Ovary (tissue), 9 donors: Measurements from ENCODE around the gene CYREN. TPM values are rescaled to one million over a fixed set of nuclear protein-coding genes. Genes with fewer than 3 reads are reported as not detected.
A peak's percentile ranks its signal among the peaks of the same experiment; 100 is the strongest.
"Not testable (repeated sequence)": the region's sequence is repeated elsewhere in the genome, so short reads cannot be mapped to it uniquely, and the experiment has no call there.

Experiments
- DNase-seq, 5 donors: peaks; one replicate each; pipeline ENCODE4 v3.0.0-alpha.2; 2019 to 2020
- H3K27ac ChIP-seq, 2 donors: fragments of 200-600 bp; one replicate each; pipeline versions ENCODE4 v1.5.1 to v1.8.0; 2019 to 2022
- H3K27me3 ChIP-seq: fragments of 200-600 bp; one replicate; pipeline ENCODE4 v1.8.0; 2022
- H3K36me3 ChIP-seq: fragments of 200-600 bp; sonication (generic); one replicate; pipeline ENCODE4 v1.5.1; 2019
- H3K4me1 ChIP-seq: one replicate; pipeline ENCODE4 v1.8.1; 2013; ENCODE audit warnings: mild to moderate bottlenecking, moderate library complexity; ENCODE audit not compliant: insufficient read depth
- H3K4me3 ChIP-seq: fragments of 200-600 bp; sonication (generic); one replicate; pipeline ENCODE4 v1.5.1; 2017
- H3K9me3 ChIP-seq, 2 donors: fragments of 200-600 bp in 1 of 2; sonication (generic) in 1 of 2; one replicate each; pipeline versions ENCODE4 v1.5.1 to v1.8.1; 2013 to 2019; ENCODE audit warnings: mild to moderate bottlenecking in 1 of 2, moderate library complexity in 1 of 2
- CTCF ChIP-seq, 3 donors: fragments of 450-650 bp in 2 of 3; fragments of 200-600 bp in 1 of 3; IDR thresholded peaks; one replicate each; pipeline versions ENCODE4 v1.5.1 to v1.8.0; 2016 to 2022; ENCODE audit warnings: antibody characterized with exemption in 3 of 3, mild to moderate bottlenecking in 1 of 3
- EP300 ChIP-seq: sonication (generic); formaldehyde crosslinking; IDR thresholded peaks from one replicate; pipeline ENCODE4 v1.6.1; 2017; ENCODE audit warnings: antibody characterized with exemption
- POLR2A ChIP-seq: fragments of 450-650 bp; IDR thresholded peaks from one replicate; pipeline ENCODE4 v1.6.1; 2017; ENCODE audit warnings: antibody characterized with exemption, mild to moderate bottlenecking, moderate library complexity
- WGBS, 3 donors: extraction: QIAGEN DNeasy Blood & Tissue Kit in 1 of 3; methylation state at CpG; one replicate each; pipeline versions ENCODE4 v1.1.5 to v1.1.7; 2013 to 2017; 5-methylcytosine and 5-hydroxymethylcytosine counted together
- intact Hi-C, 4 donors: fragments of 100-400 bp; cut with DNase I; formaldehyde crosslinking; loops; one replicate each; pipeline versions ENCODE4 v1.11.0 to v1.15.1; 2022 to 2023
- polyA plus RNA-seq, 2 donors: library from polyadenylated mRNA; stranded (reverse); fragments of 200-250 nt in 1 of 2; fragments of 350-450 nt in 1 of 2; fragmentation: Illumina TruSeq in 1 of 2; extraction: RNeasy Lipid Tissue Mini Kit (QIAGEN cat#74804) in 1 of 2; gene quantifications; one replicate each; pipeline ENCODE4 v1.2.3, GENCODE V29; 2013 to 2014
- total RNA-seq, 7 donors: library from RNA; depleted of rRNA in 2 of 7; stranded (reverse); fragments of >200 nt in 2 of 7; fragmentation: NEBNext Ultra II Directional in 3 of 7; extraction: Animal tissue kit (Norgen Biotek cat#: 25700) in 3 of 7; gene quantifications; one replicate each; pipeline versions ENCODE4 v1.1.0 to v1.2.4, GENCODE V29; 2016 to 2023
- donor health status: DM: no; HTN: no; CAD: no; lungs with moderate emphysema.
- donor health status: DM: no; HTN: no; CAD: no.
- donor health status: Bipolar disorder and iron deficiency.
- donor health status: DM: yes; HTN: yes; CAD: no.
- donor health status: DM: no; HTN: no; CAD: no.
- donor health status: DM: yes; HTN: yes; CAD: no.

Gene CYREN
- total and polyA plus RNA-seq, 9 donors: 21.1 to 54.2 (median 35.6) TPM

GRCh38 chr7:135147341-135147898 is 23.1 kb downstream of the CYREN start:
- whole genome bisulfite sequencing, 3 donors: 0 to 7% (median 1%) methylated on average over 6 of the region's 6 CpGs
- intact Hi-C loops: loop anchor here in 1 of 4 donors (5.0 kb wide), 1 partner anchor 150 kb away; no protein-coding TSS in a partner anchor
- H3K27me3 ChIP-seq: no peaks in the 10 kb centered on the region
- DNase-seq: peak in 1 of 5 donors; percentile 53
- TF ChIP-seq POLR2A: no peak
- TF ChIP-seq CTCF (IDR thresholded peaks at IDR 0.05): no peak
- TF ChIP-seq EP300: no peak
- no peaks in the 10 kb centered on the region for H3K9me3 ChIP-seq
- H3K27ac ChIP-seq: peak overlapping the region; percentile 66 to 89
- H3K4me1 ChIP-seq: peaks cover 13% of the 10 kb centered on the region
- no peaks in the 10 kb centered on the region for H3K36me3 ChIP-seq
- peak overlapping the region; percentile 36 for H3K4me3 ChIP-seq

- Histone ChIP-seq H3K9me3 (no peaks in the 10 kb centered on the region), H3K27ac (peak overlapping the region in 1 of 2 donors; percentile 58), H3K27me3 (no peaks in the 10 kb centered on the region), H3K36me3 (no peaks in the 10 kb centered on the region), H3K4me3 (no peak overlapping the region), H3K4me1 (peaks cover 11% of the 10 kb centered on the region)
- intact Hi-C loops: no loop called here
- TF ChIP-seq EP300 (no peak), CTCF (IDR thresholded peaks at IDR 0.05) (no peak), POLR2A (no peak)
- peak in 1 of 5 donors; percentile 53 for DNase-seq
- 31 to 51% (median 33%) methylated on average over 3 of the region's 3 CpGs for WGBS, 3 donors
Observed at GRCh38 chr7:135143885-135144668, 26.4 kb downstream of the CYREN start.

GRCh38 chr7:135129579-135129978 is 40.9 kb downstream of the CYREN start:
- H3K9me3 ChIP-seq: no peaks in the 10 kb centered on the region
- H3K4me3 ChIP-seq: no peak overlapping the region
- no peaks in the 10 kb centered on the region for H3K36me3 ChIP-seq
- intact Hi-C loops: no loop called here
- H3K27ac ChIP-seq: no peak overlapping the region
- H3K4me1 ChIP-seq: no peaks in the 10 kb centered on the region
- H3K27me3 ChIP-seq: no peaks in the 10 kb centered on the region
- TF ChIP-seq POLR2A (no peak), CTCF (IDR thresholded peaks at IDR 0.05) (no peak), EP300 (no peak)
- DNase-seq: no peak

GRCh38 chr7:135128931-135129330 is 41.6 kb downstream of the CYREN start:
- H3K27me3 ChIP-seq: no peaks in the 10 kb centered on the region
- WGBS, 3 donors: 83 to 100% (median 94%) methylated on average over 1 of the region's 1 CpG
- no peak for TF ChIP-seq EP300
- no peak for TF ChIP-seq CTCF (IDR thresholded peaks at IDR 0.05)

GRCh38 chr7:135124631-135125030 is 45.9 kb downstream of the CYREN start:
- H3K36me3 ChIP-seq, H3K4me3 ChIP-seq, H3K27me3 ChIP-seq, H3K27ac ChIP-seq, DNase-seq, intact Hi-C loops, H3K9me3 ChIP-seq, H3K4me1 ChIP-seq: not testable (repeated sequence)
- 83 to 87% (median 84%) methylated on average over 3 of the region's 3 CpGs for WGBS, 3 donors

More at GRCh38 chr7:135128931-135129330, 41.6 kb downstream of the CYREN start:
- H3K9me3 ChIP-seq: no peaks in the 10 kb centered on the region
- no peaks in the 10 kb centered on the region for H3K36me3 ChIP-seq
- intact Hi-C loops: no loop called here
- DNase-seq: no peak
- no peaks in the 10 kb centered on the region for H3K4me1 ChIP-seq
- no peak overlapping the region for H3K4me3 ChIP-seq
- H3K27ac ChIP-seq: no peak overlapping the region
